Prostate gland (tissue), 2 donors: ENCODE measurements around the gene MPPE1.

Experiments used
- POLR2A ChIP-seq: fragments of 450-650 bp; IDR thresholded peaks from one replicate; pipeline ENCODE4 v1.6.1; 2016; ENCODE audit warnings: antibody characterized with exemption, mild to moderate bottlenecking
- TF ChIP-seq, protein P1 (sequence below), 4 experiments: fragments of 200-600 bp in 2 of 4; fragments of 450-650 bp in 2 of 4; sonication (generic) in 2 of 4; IDR thresholded peaks; 1 replicate in 3 of 4; 2 replicates in 1 of 4; pipeline ENCODE4 v1.5.1; 2016 to 2019; ENCODE audit warnings: antibody characterized with exemption in 4 of 4, mild to moderate bottlenecking in 2 of 4, moderate library complexity in 2 of 4

DNA sequence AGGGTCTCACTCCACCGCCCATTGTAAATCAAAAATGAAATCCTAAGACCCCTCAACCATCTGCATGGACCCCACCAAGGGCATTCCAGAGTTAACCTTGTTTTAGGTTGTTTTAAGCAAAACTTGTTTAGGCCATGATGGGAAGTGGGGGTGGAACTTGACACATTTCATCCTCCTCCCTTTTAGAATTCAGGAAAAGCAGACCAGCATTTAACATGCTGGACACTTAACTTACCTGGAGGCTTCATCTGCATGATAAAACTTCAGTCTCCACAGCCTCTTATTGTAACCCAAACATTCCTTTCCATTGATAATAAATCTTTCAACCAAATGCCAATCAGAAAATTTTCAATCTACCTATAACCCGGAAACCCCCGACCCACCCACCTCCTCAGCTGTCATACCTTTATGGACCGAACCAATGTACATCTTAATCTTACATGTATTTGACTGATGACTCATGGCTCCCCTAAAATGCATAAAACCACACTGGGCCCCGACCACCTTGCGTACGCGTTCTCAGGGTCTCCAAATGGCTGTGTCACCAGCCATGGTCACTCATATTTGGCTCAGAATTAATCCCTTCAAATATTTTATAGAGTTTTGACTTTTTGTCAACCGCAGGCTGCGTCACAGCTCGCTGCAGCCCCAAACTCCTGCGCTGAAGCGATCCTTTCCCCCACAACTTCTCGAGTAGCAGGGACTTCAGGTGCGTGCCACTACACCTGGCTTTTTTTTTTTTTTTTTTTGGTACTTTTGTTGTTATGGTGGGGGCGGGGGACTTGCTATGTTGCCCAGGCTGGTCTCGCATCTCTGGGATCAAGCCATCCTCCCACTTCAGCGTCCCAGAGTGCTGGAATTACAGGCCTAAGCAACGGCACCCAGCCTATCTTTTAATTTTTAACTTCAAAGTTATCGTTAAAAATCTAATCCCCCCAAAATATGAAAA lies 917 bp downstream of the MPPE1 start:
- TF ChIP-seq, protein P1, sequence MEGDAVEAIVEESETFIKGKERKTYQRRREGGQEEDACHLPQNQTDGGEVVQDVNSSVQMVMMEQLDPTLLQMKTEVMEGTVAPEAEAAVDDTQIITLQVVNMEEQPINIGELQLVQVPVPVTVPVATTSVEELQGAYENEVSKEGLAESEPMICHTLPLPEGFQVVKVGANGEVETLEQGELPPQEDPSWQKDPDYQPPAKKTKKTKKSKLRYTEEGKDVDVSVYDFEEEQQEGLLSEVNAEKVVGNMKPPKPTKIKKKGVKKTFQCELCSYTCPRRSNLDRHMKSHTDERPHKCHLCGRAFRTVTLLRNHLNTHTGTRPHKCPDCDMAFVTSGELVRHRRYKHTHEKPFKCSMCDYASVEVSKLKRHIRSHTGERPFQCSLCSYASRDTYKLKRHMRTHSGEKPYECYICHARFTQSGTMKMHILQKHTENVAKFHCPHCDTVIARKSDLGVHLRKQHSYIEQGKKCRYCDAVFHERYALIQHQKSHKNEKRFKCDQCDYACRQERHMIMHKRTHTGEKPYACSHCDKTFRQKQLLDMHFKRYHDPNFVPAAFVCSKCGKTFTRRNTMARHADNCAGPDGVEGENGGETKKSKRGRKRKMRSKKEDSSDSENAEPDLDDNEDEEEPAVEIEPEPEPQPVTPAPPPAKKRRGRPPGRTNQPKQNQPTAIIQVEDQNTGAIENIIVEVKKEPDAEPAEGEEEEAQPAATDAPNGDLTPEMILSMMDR (IDR thresholded peaks at IDR 0.05), result no peak
- no peak for TF ChIP-seq POLR2A
